Mesenchymal stem cell (in vitro differentiated cells and primary cell): ENCODE data around the gene SCN3B.

ENCODE experiments used
- DNase-seq: peaks from one replicate; pipeline ENCODE4 v3.0.0-alpha.2; 2013
- H2AFZ ChIP-seq: one replicate; pipeline ENCODE4 v1.6.1; 2013; ENCODE audit warnings: low read depth, mild to moderate bottlenecking, control low read depth, inconsistent platforms, low read length, moderate library complexity
- H2AK5ac ChIP-seq: 2 replicates; pipeline ENCODE4 v1.6.1; 2013; ENCODE audit warnings: low read length, moderate library complexity, mild to moderate bottlenecking, inconsistent platforms; ENCODE audit not compliant: severe bottlenecking
- H2BK120ac ChIP-seq: one replicate; pipeline ENCODE4 v1.6.1; 2013; ENCODE audit warnings: low read depth, mild to moderate bottlenecking, inconsistent platforms, low read length, moderate library complexity
- H2BK12ac ChIP-seq, 2 experiments: one replicate each; pipeline ENCODE4 v1.6.1; 2013; ENCODE audit warnings: inconsistent platforms in 2 of 2, low read length in 2 of 2, mild to moderate bottlenecking in 2 of 2, moderate library complexity in 2 of 2, control low read depth in 1 of 2
- H2BK15ac ChIP-seq: one replicate; pipeline ENCODE4 v1.6.1; 2013; ENCODE audit warnings: mild to moderate bottlenecking, low read depth, inconsistent platforms; ENCODE audit not compliant: poor library complexity, severe bottlenecking
- H2BK5ac ChIP-seq: 2 replicates; pipeline ENCODE4 v1.6.1; 2013; ENCODE audit warnings: low read depth, mild to moderate bottlenecking, low read length, control low read depth, inconsistent platforms; ENCODE audit not compliant: poor library complexity, severe bottlenecking
- H3K14ac ChIP-seq, 2 experiments: one replicate each; pipeline ENCODE4 v1.6.1; 2013; ENCODE audit warnings: inconsistent platforms in 2 of 2, low read length in 2 of 2, control low read depth in 1 of 2, mild to moderate bottlenecking in 1 of 2, moderate library complexity in 1 of 2
- H3K18ac ChIP-seq, 2 experiments: one replicate each; pipeline ENCODE4 v1.6.1; 2013; ENCODE audit warnings: inconsistent platforms in 2 of 2, low read length in 2 of 2, control low read depth in 1 of 2, low read depth in 1 of 2, mild to moderate bottlenecking in 1 of 2
- H3K23ac ChIP-seq, 2 experiments: one replicate each; pipeline ENCODE4 v1.6.1; 2013; ENCODE audit warnings: inconsistent platforms in 2 of 2, low read length in 2 of 2, mild to moderate bottlenecking in 2 of 2, moderate library complexity in 2 of 2, control low read depth in 1 of 2
- H3K27ac ChIP-seq: 2 replicates; pipeline ENCODE4 v1.5.1; 2013; ENCODE audit warnings: mild to moderate bottlenecking, moderate library complexity, low read length, control low read depth, inconsistent platforms; ENCODE audit not compliant: poor library complexity, severe bottlenecking
- H3K27me3 ChIP-seq, 2 experiments: 2 replicates each; pipeline versions ENCODE4 v1.6.1 to v1.7.0; 2013; ENCODE audit warnings: low read length in 2 of 2, mild to moderate bottlenecking in 2 of 2, moderate library complexity in 2 of 2, control low read depth in 1 of 2, inconsistent platforms in 1 of 2; ENCODE audit not compliant: control insufficient read depth in 1 of 2, insufficient read depth in 1 of 2
- H3K36me3 ChIP-seq, 2 experiments: 2 replicates each; pipeline versions ENCODE4 v1.6.1 to v1.7.0; 2013; ENCODE audit warnings: low read length in 2 of 2, control low read depth in 1 of 2, inconsistent platforms in 1 of 2, low read depth in 1 of 2, mild to moderate bottlenecking in 1 of 2; ENCODE audit not compliant: insufficient read depth in 2 of 2, control insufficient read depth in 1 of 2
- H3K4ac ChIP-seq, 2 experiments: one replicate each; pipeline ENCODE4 v1.6.1; 2013; ENCODE audit warnings: inconsistent platforms in 2 of 2, low read length in 2 of 2, mild to moderate bottlenecking in 2 of 2, moderate library complexity in 2 of 2, control low read depth in 1 of 2, low read depth in 1 of 2
- H3K4me1 ChIP-seq: 2 replicates; pipeline ENCODE4 v1.6.1; 2013; ENCODE audit warnings: low read depth, low read length, control low read depth; ENCODE audit not compliant: control insufficient read depth, insufficient read depth
- H3K4me2 ChIP-seq: 2 replicates; pipeline ENCODE4 v1.6.1; 2013; ENCODE audit warnings: low read length, mild to moderate bottlenecking, inconsistent platforms; ENCODE audit not compliant: poor library complexity, severe bottlenecking
- H3K4me3 ChIP-seq, 2 experiments: 2 replicates each; pipeline versions ENCODE4 v1.5.1 to v1.7.0; 2013; ENCODE audit warnings: low read length in 2 of 2, mild to moderate bottlenecking in 2 of 2, control low read depth in 1 of 2, low read depth in 1 of 2; ENCODE audit not compliant: insufficient read depth in 1 of 2
- H3K79me1 ChIP-seq: replicated peaks from 2 replicates; pipeline ENCODE4 v1.6.1; 2013; ENCODE audit warnings: mild to moderate bottlenecking, control low read depth, low read length, inconsistent platforms; ENCODE audit not compliant: poor library complexity, severe bottlenecking
- H3K9ac ChIP-seq: 2 replicates; pipeline ENCODE4 v1.7.0; 2013; ENCODE audit warnings: mild to moderate bottlenecking, low read length, moderate library complexity
- H3K9me3 ChIP-seq: 2 replicates; pipeline ENCODE4 v1.7.0; 2013; ENCODE audit warnings: mild to moderate bottlenecking, low read length; ENCODE audit not compliant: control insufficient read depth
- H4K8ac ChIP-seq: one replicate; pipeline ENCODE4 v1.6.1; 2013; ENCODE audit warnings: inconsistent platforms, mild to moderate bottlenecking, low read length, moderate library complexity
- H4K91ac ChIP-seq: one replicate; pipeline ENCODE4 v1.6.1; 2013; ENCODE audit warnings: mild to moderate bottlenecking, low read length, inconsistent platforms
- WGBS: methylation state at CpG from one replicate; pipeline ENCODE4 v1.1.7; 2013; ENCODE audit warnings: mixed read lengths; 5-methylcytosine and 5-hydroxymethylcytosine counted together

Gene SCN3B

GRCh38 chr11:123584737-123585136 is 69.7 kb downstream of the SCN3B start:
- H3K9ac ChIP-seq: no peak overlapping the region
- H2BK12ac ChIP-seq: no peak overlapping the region
- WGBS: 82% methylated on average over 7 of the region's 7 CpGs

GRCh38 chr11:123584186-123584585 is 70.2 kb downstream of the SCN3B start:
- Histone ChIP-seq H3K27me3 (peaks cover 0 to 4% of the 10 kb centered on the region in 2 experiments), H3K18ac (no peak overlapping the region), H2AK5ac (no peak overlapping the region), H2BK12ac (no peak overlapping the region), H2AFZ (no peak overlapping the region), H3K14ac (no peak overlapping the region), H3K4me1 (peaks cover 19% of the 10 kb centered on the region), H3K23ac (no peak overlapping the region), H3K4me2 (no peak overlapping the region), H4K91ac (no peak overlapping the region), H3K79me1 (no peaks in the 10 kb centered on the region), H2BK120ac (no peak overlapping the region), H3K36me3 (peaks cover 2 to 15% of the 10 kb centered on the region in 2 experiments), H4K8ac (no peak overlapping the region), H3K4ac (no peak overlapping the region), H3K4me3 (no peak overlapping the region), H3K9ac (no peak overlapping the region), H3K9me3 (no peaks in the 10 kb centered on the region), H2BK15ac (no peak overlapping the region), H3K27ac (no peak overlapping the region), H2BK5ac (no peak overlapping the region)
- DNase-seq: no peak
- WGBS: 94% methylated on average over 3 of the region's 4 CpGs

More at GRCh38 chr11:123584737-123585136, 69.7 kb downstream of the SCN3B start:
- Histone ChIP-seq H3K14ac (no peak overlapping the region), H2BK5ac (no peak overlapping the region), H3K4ac (no peak overlapping the region), H3K27ac (no peak overlapping the region), H2AK5ac (no peak overlapping the region), H3K27me3 (peaks cover 0 to 4% of the 10 kb centered on the region in 2 experiments), H2BK15ac (no peak overlapping the region), H3K18ac (no peak overlapping the region), H3K36me3 (peaks cover 2 to 15% of the 10 kb centered on the region in 2 experiments), H3K23ac (no peak overlapping the region), H4K8ac (no peak overlapping the region), H4K91ac (no peak overlapping the region), H2BK120ac (no peak overlapping the region), H3K4me2 (no peak overlapping the region), H3K9me3 (no peaks in the 10 kb centered on the region), H3K4me3 (no peak overlapping the region), H2AFZ (no peak overlapping the region), H3K4me1 (peaks cover 19% of the 10 kb centered on the region), H3K79me1 (no peaks in the 10 kb centered on the region)
- no peak for DNase-seq

- H3K79me1 ChIP-seq: no peaks in the 10 kb centered on the region
- no peak for DNase-seq
- H4K91ac ChIP-seq: no peak overlapping the region
- no peak overlapping the region for H3K18ac ChIP-seq
- H2BK12ac ChIP-seq: no peak overlapping the region
- peak overlapping the region; percentile 18 for H2AFZ ChIP-seq
- H3K14ac ChIP-seq: peak overlapping the region in 1 of 2 experiments; percentile 76
- H2AK5ac ChIP-seq: no peak overlapping the region
- H2BK120ac ChIP-seq: no peak overlapping the region
- H3K9me3 ChIP-seq: no peaks in the 10 kb centered on the region
- H4K8ac ChIP-seq: no peak overlapping the region
- no peak overlapping the region for H3K4me2 ChIP-seq
- H3K4ac ChIP-seq: no peak overlapping the region
- no peak overlapping the region for H2BK15ac ChIP-seq
- H3K23ac ChIP-seq: no peak overlapping the region
- H3K27me3 ChIP-seq: peaks cover 0 to 4% of the 10 kb centered on the region in 2 experiments
- H3K4me3 ChIP-seq: no peak overlapping the region
- no peak overlapping the region for H3K9ac ChIP-seq
- no peak overlapping the region for H2BK5ac ChIP-seq
- H3K36me3 ChIP-seq: peaks cover 2 to 19% of the 10 kb centered on the region in 2 experiments
- peaks cover 14% of the 10 kb centered on the region for H3K4me1 ChIP-seq
- WGBS: 94% methylated on average over 12 of the region's 12 CpGs
- no peak overlapping the region for H3K27ac ChIP-seq
Observed at GRCh38 chr11:123582992-123583504, 71.4 kb downstream of the SCN3B start.

- Histone ChIP-seq H2AK5ac (no peak overlapping the region), H2BK5ac (no peak overlapping the region), H3K9ac (no peak overlapping the region), H3K4me1 (peaks cover 7% of the 10 kb centered on the region), H3K9me3 (no peaks in the 10 kb centered on the region), H3K4me2 (no peak overlapping the region), H3K4me3 (no peak overlapping the region), H2BK12ac (no peak overlapping the region), H3K36me3 (peaks cover 2 to 19% of the 10 kb centered on the region in 2 experiments), H3K79me1 (no peaks in the 10 kb centered on the region), H4K8ac (no peak overlapping the region), H3K23ac (no peak overlapping the region), H2BK15ac (no peak overlapping the region), H3K4ac (no peak overlapping the region), H3K27me3 (peaks cover 0 to 4% of the 10 kb centered on the region in 2 experiments), H4K91ac (no peak overlapping the region), H2AFZ (no peak overlapping the region), H3K18ac (no peak overlapping the region), H2BK120ac (no peak overlapping the region), H3K27ac (no peak overlapping the region), H3K14ac (no peak overlapping the region)
- WGBS: 85% methylated on average over 22 of the region's 22 CpGs
- DNase-seq: no peak
Observed at GRCh38 chr11:123581651-123582399, 72.6 kb downstream of the SCN3B start.
